ENCODE measurements around the gene UBAP1L.

DNA sequence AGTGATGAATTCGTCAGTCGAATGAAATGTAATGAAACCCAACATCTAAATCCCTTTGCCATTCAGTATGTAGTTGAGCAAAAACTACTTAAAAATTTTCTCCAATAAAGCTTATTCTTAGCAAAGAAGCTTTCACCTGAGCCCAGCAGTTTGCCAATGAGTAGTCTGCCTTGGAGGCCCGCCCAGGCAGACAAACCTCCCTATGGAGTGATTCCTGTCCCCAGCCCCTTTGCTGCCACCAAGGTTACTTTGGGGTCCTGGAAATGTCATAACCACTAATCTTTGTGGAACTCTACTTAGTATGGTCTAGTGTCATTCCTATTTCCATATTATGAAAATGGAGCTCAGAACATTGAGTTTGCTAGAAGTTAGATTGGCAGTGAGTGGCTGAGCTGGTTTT, 12.1 kb downstream of the UBAP1L start:
- TF ChIP-seq, protein P1, sequence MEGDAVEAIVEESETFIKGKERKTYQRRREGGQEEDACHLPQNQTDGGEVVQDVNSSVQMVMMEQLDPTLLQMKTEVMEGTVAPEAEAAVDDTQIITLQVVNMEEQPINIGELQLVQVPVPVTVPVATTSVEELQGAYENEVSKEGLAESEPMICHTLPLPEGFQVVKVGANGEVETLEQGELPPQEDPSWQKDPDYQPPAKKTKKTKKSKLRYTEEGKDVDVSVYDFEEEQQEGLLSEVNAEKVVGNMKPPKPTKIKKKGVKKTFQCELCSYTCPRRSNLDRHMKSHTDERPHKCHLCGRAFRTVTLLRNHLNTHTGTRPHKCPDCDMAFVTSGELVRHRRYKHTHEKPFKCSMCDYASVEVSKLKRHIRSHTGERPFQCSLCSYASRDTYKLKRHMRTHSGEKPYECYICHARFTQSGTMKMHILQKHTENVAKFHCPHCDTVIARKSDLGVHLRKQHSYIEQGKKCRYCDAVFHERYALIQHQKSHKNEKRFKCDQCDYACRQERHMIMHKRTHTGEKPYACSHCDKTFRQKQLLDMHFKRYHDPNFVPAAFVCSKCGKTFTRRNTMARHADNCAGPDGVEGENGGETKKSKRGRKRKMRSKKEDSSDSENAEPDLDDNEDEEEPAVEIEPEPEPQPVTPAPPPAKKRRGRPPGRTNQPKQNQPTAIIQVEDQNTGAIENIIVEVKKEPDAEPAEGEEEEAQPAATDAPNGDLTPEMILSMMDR (conservative IDR thresholded peaks at IDR 0.05), result no peak
- no peak for TF ChIP-seq EZH2 (IDR thresholded peaks at IDR 0.05; ENCODE audit: low read depth)
